ENCODE data around the gene TRERF1. TPM values are rescaled to one million over a fixed set of nuclear protein-coding genes. Genes with fewer than 3 reads are reported as not detected.

The TRERF1 gene
- total RNA-seq, 2 donors from 2014 or later, result 33.2 to 35.3 TPM

DNA sequence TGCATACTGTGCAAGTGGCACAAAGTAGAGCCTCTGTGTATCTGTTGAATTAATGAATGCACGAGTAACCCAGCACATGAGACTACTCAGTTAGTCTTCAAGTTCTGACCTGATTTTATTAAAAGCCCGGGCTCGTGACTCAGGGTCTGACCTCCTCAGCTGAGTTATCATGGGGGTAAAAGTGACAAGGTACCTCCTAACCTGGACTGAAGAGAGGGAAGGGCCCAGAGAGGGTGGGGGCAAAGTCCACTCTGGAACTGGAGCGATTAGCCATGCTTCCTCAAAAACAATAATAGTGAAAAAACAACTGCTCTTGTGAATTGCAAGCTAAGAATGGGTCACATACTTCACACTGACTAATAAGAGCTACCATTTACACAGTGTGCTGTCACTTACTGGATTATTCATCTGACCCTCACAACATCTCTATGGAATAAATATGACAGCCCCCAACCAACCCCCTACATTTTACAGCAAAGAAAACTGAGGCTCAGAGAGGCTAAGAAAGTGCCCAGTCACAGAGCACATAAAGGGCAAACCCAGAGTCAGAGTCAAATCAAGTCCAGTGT, 26.7 kb downstream of the TRERF1 start:
- H3K4me1 Mint-ChIP-seq (ENCODE audit: low read depth in 2 of 2), result peaks cover 51 to 70% of the 10 kb centered on the region in 2 donors
- peak; percentile 30 to 56 for ATAC-seq
- H3K4me3 Mint-ChIP-seq, result peak overlapping the region; percentile 56

DNA sequence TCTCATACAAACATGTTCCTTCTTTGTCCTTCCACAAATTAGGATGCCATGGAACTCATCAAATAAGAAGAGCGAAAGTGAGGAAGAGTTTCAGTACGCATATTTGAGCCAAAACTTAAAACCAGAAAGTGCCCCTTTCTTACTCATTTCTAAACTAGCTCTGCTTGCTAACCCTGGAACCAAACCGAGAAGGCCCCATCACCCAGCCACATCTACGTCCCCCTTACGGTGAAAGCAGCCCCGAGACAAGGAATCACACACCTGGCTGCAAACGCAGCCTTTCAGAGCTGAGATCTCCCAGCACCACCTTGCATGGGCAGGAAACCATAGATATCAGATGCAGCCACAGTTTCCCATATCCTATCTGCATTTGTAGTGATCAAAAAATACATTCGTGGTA, 28.5 kb downstream of the TRERF1 start:
- peak overlapping the region; percentile 62 to 72 for H3K27ac Mint-ChIP-seq
- DNase-seq (ENCODE audit: low spot score) (no peak), ATAC-seq (peak; percentile 65 to 74)
- no peaks in the 10 kb centered on the region for H3K9me3 Mint-ChIP-seq
- peaks cover 50 to 70% of the 10 kb centered on the region in 2 donors for H3K4me1 Mint-ChIP-seq (ENCODE audit: low read depth in 2 of 2)
- peak overlapping the region; percentile 70 for H3K4me3 Mint-ChIP-seq
- H3K27me3 Mint-ChIP-seq, result no peaks in the 10 kb centered on the region
- H3K36me3 Mint-ChIP-seq, result no peaks in the 10 kb centered on the region

More for the DNA sequence above, 26.7 kb downstream of the TRERF1 start:
- peak overlapping the region; percentile 38 to 64 for H3K27ac Mint-ChIP-seq
- no peaks in the 10 kb centered on the region for H3K9me3 Mint-ChIP-seq
- DNase-seq (ENCODE audit: low spot score), result no peak
- H3K27me3 Mint-ChIP-seq, result no peaks in the 10 kb centered on the region
- no peaks in the 10 kb centered on the region for H3K36me3 Mint-ChIP-seq

DNA sequence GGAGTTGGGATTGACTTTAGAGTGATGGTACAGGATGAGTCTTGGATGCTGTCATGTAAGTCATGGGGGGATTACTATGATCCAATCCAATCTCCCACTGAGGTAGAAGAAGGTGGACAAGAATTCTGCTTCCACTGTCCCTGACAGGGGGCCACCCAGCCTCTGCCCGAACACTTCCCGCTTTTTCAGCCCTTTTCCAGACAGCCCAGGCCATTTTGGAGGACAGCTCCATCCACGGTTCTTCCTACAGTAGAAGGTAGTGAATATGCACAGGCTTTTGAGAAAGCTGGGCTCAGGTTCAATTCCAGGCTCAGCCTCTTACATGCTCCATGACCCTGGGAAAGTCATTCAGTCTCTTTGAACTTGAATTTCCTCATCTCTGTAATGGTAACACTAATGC, 31.0 kb downstream of the TRERF1 start:
- peak overlapping the region in 1 of 2 donors; percentile 72 for H3K27ac Mint-ChIP-seq
- H3K36me3 Mint-ChIP-seq, result no peaks in the 10 kb centered on the region
- DNase-seq (ENCODE audit: low spot score), result no peak
- no peak overlapping the region for H3K4me3 Mint-ChIP-seq
- no peaks in the 10 kb centered on the region for H3K9me3 Mint-ChIP-seq
- H3K27me3 Mint-ChIP-seq, result no peaks in the 10 kb centered on the region
- ATAC-seq, result no peak
- peaks cover 60 to 86% of the 10 kb centered on the region in 2 donors for H3K4me1 Mint-ChIP-seq (ENCODE audit: low read depth in 2 of 2)

DNA sequence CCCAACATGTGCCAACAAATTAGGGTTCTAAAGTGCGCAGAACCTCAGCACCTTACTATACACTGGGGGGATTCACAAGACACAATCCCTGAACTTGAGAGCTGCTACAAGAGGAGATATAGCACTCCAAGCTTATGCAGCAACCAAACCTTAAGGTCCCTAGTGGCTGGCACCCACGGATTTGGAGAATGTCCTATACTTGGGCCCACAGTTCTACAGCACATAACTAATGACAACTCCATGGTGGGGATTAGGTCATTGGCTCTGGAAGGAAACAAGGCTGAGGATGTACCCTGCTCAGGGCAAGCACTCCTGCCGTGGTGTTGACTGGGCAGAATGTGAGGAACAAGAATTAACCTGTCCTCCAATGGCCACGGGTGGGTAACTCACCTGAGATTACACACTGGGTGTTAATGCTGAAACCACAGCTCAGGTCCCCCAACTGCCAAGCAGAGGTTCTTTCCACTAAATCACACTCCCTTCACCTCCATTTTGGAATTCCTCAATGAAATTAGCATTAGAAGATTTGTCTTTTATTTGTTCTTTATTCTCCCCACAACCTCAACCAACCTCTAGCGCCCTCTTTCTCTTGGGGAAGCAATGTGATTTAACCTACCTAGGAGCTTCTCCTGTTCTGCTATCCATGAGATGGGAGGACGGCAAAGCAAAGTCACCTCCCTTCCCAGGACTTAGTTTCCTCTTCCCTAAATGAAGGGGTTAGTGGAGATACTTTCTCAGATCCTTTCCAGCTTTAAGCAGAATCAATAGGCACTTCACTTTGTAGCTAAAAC, 32.0 kb downstream of the TRERF1 start:
- Mint-ChIP-seq H3K27me3 (no peaks in the 10 kb centered on the region), H3K9me3 (no peaks in the 10 kb centered on the region), H3K4me1 (ENCODE audit: low read depth in 2 of 2) (peaks cover 61 to 90% of the 10 kb centered on the region in 2 donors), H3K4me3 (peak overlapping the region; percentile 64), H3K36me3 (no peaks in the 10 kb centered on the region), H3K27ac (peak overlapping the region; percentile 95 to 97)
- DNase-seq (ENCODE audit: low spot score), result no peak
- no peak for ATAC-seq

DNA sequence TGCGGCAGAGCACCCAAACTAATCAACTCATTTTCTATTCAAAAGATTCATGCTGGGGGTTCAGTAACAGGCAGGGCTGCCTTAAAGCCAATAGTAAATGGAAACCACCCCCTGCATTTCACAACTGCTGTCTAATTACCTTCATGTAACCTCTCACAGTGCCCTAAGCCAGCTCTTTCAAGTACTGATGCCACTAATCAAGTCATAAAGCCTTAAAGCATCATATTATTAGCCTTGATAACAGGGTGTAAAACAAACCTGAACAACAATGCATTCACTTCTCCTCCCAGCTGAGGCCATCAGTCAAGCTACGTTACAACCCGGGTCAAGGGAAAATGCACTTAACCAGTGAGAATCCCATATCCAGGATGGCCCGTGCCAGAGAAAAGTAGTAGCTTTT, 33.0 kb downstream of the TRERF1 start:
- peak overlapping the region; percentile 64 for H3K4me3 Mint-ChIP-seq

DNA sequence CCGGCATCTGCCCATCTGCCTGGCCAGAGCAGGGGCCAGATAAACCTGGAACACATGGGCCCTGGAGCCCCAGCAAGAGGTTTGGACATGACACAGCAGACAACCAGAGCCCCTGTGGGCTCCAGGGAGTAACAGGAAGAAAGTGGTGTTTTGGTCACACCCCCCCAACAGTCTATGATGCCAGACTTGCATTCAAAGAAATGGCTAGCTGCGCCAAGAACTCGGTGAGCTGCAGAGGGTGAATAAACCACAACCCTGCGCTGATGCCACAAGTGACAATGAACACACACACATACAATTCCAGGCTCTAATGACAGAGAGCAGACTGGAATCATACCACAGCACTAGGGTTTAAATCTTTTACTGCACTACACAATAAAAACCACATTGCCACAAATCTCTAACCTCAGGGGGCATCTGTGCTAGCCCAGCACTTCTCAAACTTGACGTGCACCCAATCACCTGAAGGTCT, 34.0 kb downstream of the TRERF1 start:
- peak overlapping the region; percentile 64 for H3K4me3 Mint-ChIP-seq
- DNase-seq (ENCODE audit: low spot score) (peak; percentile 94), ATAC-seq (peak; percentile 95)
- H3K27me3 Mint-ChIP-seq, result no peaks in the 10 kb centered on the region
- H3K27ac Mint-ChIP-seq, result peak overlapping the region; percentile 95 to 97
- no peaks in the 10 kb centered on the region for H3K36me3 Mint-ChIP-seq
- no peaks in the 10 kb centered on the region for H3K9me3 Mint-ChIP-seq
- peaks cover 63 to 83% of the 10 kb centered on the region in 2 donors for H3K4me1 Mint-ChIP-seq (ENCODE audit: low read depth in 2 of 2)

More for the DNA sequence above, 33.0 kb downstream of the TRERF1 start:
- Mint-ChIP-seq H3K27ac (peak overlapping the region; percentile 95 to 97), H3K9me3 (no peaks in the 10 kb centered on the region), H3K4me1 (ENCODE audit: low read depth in 2 of 2) (peaks cover 62 to 90% of the 10 kb centered on the region in 2 donors), H3K27me3 (no peaks in the 10 kb centered on the region), H3K36me3 (no peaks in the 10 kb centered on the region)
- DNase-seq (ENCODE audit: low spot score), result no peak
- ATAC-seq, result no peak

DNA sequence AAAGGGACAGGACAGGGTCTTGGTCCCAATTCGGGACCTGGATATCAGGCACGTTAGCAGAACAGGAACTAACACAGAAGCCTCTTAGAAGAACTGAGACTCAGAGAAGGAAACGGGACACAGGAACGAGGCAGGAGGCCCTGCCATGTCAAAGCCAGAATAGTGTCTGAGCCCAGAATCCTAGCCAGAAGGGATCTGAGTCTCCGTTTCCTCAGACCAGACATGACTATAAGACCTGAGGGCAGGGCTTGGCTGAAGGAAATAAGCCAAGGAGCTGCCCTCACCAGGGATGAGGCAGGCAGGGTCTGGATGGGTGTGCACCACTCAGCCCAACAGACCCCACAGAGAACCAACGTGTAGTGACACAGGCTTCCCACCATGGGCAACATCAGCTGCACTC, 40.3 kb downstream of the TRERF1 start:
- H3K36me3 Mint-ChIP-seq, result no peaks in the 10 kb centered on the region
- H3K9me3 Mint-ChIP-seq, result no peaks in the 10 kb centered on the region
- ATAC-seq, result no peak
- H3K4me3 Mint-ChIP-seq, result no peak overlapping the region
- H3K27me3 Mint-ChIP-seq, result no peaks in the 10 kb centered on the region
- H3K27ac Mint-ChIP-seq, result peak overlapping the region; percentile 51 to 84
- DNase-seq (ENCODE audit: low spot score), result no peak
- peaks cover 55 to 71% of the 10 kb centered on the region in 2 donors for H3K4me1 Mint-ChIP-seq (ENCODE audit: low read depth in 2 of 2)

DNA sequence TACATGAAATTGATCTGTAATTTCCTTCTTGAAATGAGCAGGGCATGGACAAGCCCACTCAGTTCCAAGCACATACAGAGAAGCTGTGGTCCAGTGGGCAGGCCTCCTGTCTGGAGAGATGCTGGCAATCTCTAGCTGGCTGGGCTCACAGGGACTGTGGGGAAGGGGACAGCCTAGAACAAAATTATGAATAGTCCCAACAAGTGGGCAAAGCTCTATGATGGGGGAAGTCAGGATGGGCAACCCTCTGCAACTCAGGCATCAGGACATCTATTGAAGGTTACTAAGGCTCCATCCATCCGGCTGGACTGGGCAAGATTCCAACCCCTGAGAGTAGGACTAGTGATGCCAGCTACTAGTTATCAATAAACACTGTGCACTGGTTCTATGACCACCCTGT, 40.9 kb downstream of the TRERF1 start:
- ATAC-seq, result no peak
- H3K27ac Mint-ChIP-seq, result peak overlapping the region; percentile 51 to 84
- no peaks in the 10 kb centered on the region for H3K36me3 Mint-ChIP-seq
- H3K27me3 Mint-ChIP-seq, result no peaks in the 10 kb centered on the region
- peaks cover 56 to 71% of the 10 kb centered on the region in 2 donors for H3K4me1 Mint-ChIP-seq (ENCODE audit: low read depth in 2 of 2)
- no peaks in the 10 kb centered on the region for H3K9me3 Mint-ChIP-seq
- no peak overlapping the region for H3K4me3 Mint-ChIP-seq
- no peak for DNase-seq (ENCODE audit: low spot score)

DNA sequence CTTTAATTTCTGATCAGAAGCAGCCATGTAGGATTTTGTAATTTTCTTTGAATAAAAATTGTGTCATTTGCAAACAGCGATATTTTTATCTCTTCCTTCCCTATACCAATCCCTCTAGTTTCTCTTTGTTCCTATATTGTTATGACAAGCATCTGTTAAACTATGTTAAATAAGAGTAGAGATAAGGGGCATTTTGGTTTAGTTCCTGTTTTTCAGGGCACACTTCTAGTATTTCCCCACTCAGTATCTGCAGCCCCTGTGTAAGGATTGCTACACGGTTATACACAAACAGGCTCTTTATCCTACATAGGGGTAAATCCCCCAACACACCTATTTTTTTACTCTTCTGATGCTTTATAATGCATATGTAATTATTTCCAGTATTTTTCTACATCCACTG, 42.1 kb downstream of the TRERF1 start:
- no peaks in the 10 kb centered on the region for H3K36me3 Mint-ChIP-seq
- ATAC-seq (no peak), DNase-seq (ENCODE audit: low spot score) (no peak)
- H3K4me1 Mint-ChIP-seq (ENCODE audit: low read depth in 2 of 2), result peaks cover 57 to 68% of the 10 kb centered on the region in 2 donors
- no peaks in the 10 kb centered on the region for H3K27me3 Mint-ChIP-seq
- no peak overlapping the region for H3K4me3 Mint-ChIP-seq
- no peaks in the 10 kb centered on the region for H3K9me3 Mint-ChIP-seq
- H3K27ac Mint-ChIP-seq, result peak overlapping the region; percentile 13 to 84

DNA sequence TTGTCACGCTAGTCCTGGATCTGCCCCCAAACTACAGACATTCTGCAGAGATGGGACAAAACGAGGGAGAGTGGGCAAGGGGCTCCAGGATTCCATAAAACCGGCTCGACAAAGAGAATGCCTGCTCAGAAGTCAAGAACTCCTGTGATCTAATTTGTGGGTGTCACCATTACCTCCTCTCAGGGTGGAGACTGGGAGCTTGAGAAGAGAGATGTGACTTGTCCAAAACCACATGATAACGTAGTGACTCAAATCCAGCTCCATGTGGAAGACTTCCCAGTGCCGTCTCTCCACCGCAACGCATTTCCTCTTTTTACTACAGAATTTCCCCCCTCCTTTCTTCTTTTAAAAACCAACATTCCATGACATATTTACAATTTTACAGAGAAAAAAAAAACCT, 44.3 kb downstream of the TRERF1 start:
- Mint-ChIP-seq H3K9me3 (no peaks in the 10 kb centered on the region), H3K36me3 (no peaks in the 10 kb centered on the region), H3K27me3 (no peaks in the 10 kb centered on the region), H3K4me3 (peak overlapping the region; percentile 82), H3K27ac (peak overlapping the region; percentile 84 to 100), H3K4me1 (ENCODE audit: low read depth in 2 of 2) (peaks cover 68 to 75% of the 10 kb centered on the region in 2 donors)
- no peak for DNase-seq (ENCODE audit: low spot score)
- peak in 1 of 2 donors; percentile 79 for ATAC-seq

DNA sequence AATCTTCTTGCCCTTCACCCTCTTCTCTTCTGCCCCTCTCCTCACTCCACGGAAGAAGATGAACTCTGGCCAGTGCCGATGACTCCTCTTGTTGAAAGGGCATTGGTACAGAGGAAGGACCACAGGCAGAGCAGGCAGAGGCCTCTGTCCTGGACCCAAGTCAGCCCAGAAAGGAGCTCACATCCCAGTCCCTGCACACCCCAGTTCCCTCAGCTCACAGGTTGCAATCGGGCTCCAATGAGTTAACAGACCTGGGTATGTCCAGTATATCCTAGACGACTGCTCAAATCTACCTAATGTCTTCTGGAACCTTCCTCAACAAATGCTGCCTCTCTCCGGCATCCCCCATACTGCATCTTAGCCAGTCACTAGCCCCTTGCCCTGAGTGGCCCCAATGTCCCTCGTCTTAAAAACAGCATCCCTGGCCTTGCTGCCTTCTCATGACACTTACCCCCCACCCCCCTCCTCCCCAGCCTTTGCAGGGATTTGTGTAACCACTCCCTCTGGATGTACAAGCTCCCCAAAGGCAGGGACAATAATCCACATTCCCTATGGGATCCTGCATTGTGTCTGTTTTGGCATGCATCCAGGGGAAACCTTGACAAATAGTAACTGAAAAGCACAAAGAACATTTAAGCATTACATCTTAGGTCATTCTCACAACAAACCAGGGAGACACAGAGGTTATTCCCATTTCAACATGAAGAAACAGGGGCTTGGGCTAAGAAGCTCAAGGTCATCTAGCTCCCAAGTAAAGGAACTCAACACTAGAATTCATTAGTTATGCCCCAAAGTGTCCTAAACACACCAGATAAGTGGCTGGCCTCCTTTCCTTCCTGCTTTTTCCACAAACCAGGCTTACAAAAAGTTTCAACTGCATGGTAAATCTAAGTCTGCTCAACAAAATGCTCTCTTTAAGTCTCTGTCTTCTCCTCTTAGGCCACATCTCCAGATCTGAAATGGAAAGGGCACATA, 45.1 kb downstream of the TRERF1 start:
- DNase-seq (ENCODE audit: low spot score) (no peak), ATAC-seq (no peak)
- peaks cover 74 to 83% of the 10 kb centered on the region in 2 donors for H3K4me1 Mint-ChIP-seq (ENCODE audit: low read depth in 2 of 2)
- H3K27ac Mint-ChIP-seq, result peak overlapping the region; percentile 84 to 100
- no peaks in the 10 kb centered on the region for H3K27me3 Mint-ChIP-seq
- H3K9me3 Mint-ChIP-seq, result no peaks in the 10 kb centered on the region
- peak overlapping the region; percentile 82 for H3K4me3 Mint-ChIP-seq
- no peaks in the 10 kb centered on the region for H3K36me3 Mint-ChIP-seq

DNA sequence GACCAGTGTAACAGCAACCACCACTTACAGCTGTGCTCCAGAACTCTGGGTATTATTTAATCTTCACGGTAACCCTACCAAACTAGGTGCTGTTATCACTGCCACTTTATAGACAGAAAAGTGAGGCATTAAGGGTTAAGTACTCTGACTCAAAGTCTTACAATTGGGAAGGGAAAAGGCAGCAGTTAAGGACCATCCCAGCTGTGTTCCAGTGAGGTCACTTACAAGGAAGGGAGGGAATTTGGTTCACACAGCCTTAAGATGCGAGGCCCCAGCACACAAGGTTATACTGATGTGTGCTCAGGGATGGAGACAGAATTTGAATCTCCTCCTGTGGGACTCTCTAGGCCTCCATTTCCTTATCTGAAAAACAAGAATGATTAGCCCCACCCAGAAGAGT, 46.7 kb downstream of the TRERF1 start:
- Mint-ChIP-seq H3K36me3 (no peaks in the 10 kb centered on the region), H3K9me3 (no peaks in the 10 kb centered on the region), H3K4me3 (peak overlapping the region; percentile 86), H3K4me1 (ENCODE audit: low read depth in 2 of 2) (peaks cover 83 to 86% of the 10 kb centered on the region in 2 donors), H3K27ac (peak overlapping the region; percentile 97 to 100), H3K27me3 (no peaks in the 10 kb centered on the region)
- no peak for ATAC-seq
- peak; percentile 16 for DNase-seq (ENCODE audit: low spot score)

DNA sequence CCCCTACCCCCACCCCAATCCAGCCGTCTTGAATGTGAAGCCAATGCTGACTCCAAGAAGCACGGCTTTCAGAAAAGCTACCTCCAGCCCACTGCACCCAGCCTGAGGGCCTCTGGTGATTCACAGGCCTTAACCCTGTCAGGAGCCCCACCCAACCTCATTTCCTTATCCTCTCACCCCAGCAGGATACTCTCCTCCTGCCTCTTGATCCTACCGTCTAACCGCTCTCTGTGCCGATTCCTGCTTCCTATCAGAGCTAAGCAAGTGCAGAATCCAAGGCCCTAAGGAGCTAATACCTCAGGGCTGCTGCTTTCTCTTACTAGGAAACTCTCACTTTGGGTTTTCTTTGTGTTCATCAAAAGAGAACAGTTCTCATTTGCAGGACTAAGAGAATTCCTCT, 47.2 kb downstream of the TRERF1 start:
- H3K27me3 Mint-ChIP-seq, result no peaks in the 10 kb centered on the region
- H3K4me3 Mint-ChIP-seq, result peak overlapping the region; percentile 86
- peak overlapping the region; percentile 97 to 100 for H3K27ac Mint-ChIP-seq
- no peaks in the 10 kb centered on the region for H3K36me3 Mint-ChIP-seq
- ATAC-seq (peak in 1 of 2 donors; percentile 68), DNase-seq (ENCODE audit: low spot score) (peak; percentile 60)
- peaks cover 82 to 83% of the 10 kb centered on the region in 2 donors for H3K4me1 Mint-ChIP-seq (ENCODE audit: low read depth in 2 of 2)
- H3K9me3 Mint-ChIP-seq, result no peaks in the 10 kb centered on the region

All from natural killer cell treated with Interleukin-12 subunit alpha and Interleukin-12 subunit beta and Interleukin-15 and Interleukin-18, amount 100 ng/mL, for 72 hours (primary cell).